HG02981 (cell line): ENCODE data around the gene RAD23A.
"Not testable (repeated sequence)": the region's sequence is repeated elsewhere in the genome, so short reads cannot be mapped to it uniquely, and the experiment has no call there.

Experiments used
- ATAC-seq: cut with Tn5 transposase; IDR thresholded peaks from one replicate; pipeline ENCODE4 v1.9.1; 2021; ENCODE audit warnings: mild to moderate bottlenecking, moderate library complexity; ENCODE audit not compliant: unreplicated experiment

Gene RAD23A

DNA sequence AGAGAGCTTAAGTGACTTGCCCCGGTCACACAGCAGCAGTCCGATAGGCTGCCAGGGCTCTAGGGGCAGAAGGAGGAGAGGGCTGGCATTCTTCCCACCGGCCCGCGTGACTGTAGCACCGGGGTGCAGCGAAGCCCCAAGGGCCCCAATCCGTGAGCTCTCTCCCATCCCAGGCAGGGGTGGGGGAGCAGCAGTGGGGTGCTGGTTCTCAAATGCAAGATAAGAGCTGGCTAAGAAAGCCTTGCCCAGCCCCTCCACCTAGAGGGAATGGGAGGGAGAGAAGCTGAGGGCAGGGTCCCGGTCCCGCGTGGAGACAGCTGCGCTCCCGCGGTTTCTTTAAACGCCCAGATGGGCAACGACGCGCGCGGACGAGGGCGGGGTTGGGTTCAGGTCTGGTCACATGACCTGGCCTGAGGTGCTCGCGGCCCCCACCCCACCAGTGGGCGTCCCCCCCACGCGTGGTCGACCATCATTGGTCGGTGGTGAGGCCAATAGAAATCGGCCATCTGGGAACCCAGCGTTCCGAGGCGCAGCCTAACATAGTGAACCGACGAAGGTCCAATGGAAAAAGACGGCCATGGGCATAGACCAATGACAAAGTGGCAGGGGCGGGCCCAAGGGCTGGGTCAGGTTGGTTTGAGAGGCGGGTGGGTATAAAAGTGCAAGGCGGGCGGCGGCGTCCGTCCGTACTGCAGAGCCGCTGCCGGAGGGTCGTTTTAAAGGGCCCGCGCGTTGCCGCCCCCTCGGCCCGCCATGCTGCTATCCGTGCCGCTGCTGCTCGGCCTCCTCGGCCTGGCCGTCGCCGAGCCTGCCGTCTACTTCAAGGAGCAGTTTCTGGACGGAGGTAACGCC lies 7.5 kb upstream of the RAD23A start, which contains the start of gene CALR:
Gene CALR (plus strand): TSS at position 683 of the 852 bp plus-strand sequence. CDS start 71 bp downstream, at position 754.
- ATAC-seq = peak; percentile 80

DNA sequence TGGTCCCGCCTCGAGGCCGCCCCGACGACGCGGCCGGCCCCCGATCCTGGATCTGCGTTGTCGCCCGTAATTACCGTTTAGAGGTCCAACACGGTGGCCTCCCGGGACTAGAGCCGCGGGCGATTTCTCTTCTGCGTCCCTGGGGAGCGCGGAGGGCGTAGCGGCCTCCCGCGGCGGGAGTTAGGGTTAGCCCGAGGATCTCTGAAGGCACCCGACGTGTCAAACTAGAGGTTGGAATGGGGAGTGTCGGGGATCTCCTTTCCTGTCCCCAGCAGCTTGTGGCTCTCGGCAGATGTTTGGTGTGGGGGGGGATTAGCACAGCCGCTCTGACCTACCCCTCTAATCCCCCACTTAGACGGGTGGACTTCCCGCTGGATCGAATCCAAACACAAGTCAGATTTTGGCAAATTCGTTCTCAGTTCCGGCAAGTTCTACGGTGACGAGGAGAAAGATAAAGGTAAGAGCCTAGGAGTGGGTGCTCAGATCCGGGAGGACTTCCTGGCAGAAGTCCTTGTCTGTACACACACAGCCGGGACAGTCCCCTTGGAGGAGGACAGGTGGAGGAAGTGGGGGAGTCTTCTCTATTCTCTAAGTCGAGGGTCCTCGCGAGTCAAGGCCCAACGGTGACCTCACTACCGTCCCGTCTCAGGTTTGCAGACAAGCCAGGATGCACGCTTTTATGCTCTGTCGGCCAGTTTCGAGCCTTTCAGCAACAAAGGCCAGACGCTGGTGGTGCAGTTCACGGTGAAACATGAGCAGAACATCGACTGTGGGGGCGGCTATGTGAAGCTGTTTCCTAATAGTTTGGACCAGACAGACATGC lies 6.7 kb upstream of the RAD23A start:
- ATAC-seq = peak; percentile 1

DNA sequence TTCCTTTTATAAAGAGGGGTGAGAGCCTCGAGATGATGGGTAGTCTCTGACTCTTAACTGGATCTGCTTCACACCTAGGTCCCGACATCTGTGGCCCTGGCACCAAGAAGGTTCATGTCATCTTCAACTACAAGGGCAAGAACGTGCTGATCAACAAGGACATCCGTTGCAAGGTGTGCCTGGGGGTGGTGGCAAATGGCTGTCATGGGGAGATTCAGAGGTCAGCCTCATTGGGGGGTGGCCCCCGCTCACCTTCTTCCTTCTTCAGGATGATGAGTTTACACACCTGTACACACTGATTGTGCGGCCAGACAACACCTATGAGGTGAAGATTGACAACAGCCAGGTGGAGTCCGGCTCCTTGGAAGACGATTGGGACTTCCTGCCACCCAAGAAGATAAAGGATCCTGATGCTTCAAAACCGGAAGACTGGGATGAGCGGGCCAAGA lies 5.7 kb upstream of the RAD23A start:
- no peak for ATAC-seq

DNA sequence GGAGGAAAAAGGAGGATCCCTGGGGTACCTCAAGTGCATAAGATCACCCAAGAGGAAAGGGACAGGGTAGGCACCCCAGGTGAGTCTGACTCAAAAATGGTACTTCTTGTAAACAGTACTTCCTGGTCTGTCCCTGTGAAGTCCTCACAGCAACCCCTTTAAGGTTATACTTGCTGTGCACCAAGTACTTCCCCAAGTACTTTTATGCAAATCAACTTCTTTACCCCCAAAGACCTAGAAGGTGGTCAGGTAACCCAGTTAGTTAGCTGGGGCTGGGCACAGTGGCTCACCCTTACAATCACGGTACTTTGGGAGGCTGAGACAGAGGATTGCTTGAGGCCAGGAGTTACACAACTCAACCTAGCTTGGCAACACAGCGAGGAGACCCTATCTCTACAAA lies 4.8 kb upstream of the RAD23A start:
- no peak for ATAC-seq

DNA sequence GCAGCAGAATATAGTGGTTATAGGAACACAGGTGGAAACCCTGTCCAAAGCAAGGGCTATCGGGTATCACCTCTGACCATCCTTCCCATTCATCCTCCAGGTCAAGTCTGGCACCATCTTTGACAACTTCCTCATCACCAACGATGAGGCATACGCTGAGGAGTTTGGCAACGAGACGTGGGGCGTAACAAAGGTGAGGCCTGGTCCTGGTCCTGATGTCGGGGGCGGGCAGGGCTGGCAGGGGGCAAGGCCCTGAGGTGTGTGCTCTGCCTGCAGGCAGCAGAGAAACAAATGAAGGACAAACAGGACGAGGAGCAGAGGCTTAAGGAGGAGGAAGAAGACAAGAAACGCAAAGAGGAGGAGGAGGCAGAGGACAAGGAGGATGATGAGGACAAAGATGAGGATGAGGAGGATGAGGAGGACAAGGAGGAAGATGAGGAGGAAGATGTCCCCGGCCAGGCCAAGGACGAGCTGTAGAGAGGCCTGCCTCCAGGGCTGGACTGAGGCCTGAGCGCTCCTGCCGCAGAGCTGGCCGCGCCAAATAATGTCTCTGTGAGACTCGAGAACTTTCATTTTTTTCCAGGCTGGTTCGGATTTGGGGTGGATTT lies 2.1 kb upstream of the RAD23A start:
- ATAC-seq = no peak

DNA sequence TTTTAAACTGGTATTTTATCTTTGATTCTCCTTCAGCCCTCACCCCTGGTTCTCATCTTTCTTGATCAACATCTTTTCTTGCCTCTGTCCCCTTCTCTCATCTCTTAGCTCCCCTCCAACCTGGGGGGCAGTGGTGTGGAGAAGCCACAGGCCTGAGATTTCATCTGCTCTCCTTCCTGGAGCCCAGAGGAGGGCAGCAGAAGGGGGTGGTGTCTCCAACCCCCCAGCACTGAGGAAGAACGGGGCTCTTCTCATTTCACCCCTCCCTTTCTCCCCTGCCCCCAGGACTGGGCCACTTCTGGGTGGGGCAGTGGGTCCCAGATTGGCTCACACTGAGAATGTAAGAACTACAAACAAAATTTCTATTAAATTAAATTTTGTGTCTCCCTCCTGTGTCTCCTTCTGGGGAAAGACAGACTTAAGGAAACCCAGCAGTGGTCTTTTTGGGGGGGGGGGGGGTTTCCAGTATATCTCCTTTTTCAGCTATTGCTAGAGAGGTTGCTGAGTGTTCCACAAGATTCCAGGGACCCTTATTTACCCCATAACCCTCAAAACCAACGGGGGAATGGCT lies 1.5 kb upstream of the RAD23A start:
- ATAC-seq = no peak

DNA sequence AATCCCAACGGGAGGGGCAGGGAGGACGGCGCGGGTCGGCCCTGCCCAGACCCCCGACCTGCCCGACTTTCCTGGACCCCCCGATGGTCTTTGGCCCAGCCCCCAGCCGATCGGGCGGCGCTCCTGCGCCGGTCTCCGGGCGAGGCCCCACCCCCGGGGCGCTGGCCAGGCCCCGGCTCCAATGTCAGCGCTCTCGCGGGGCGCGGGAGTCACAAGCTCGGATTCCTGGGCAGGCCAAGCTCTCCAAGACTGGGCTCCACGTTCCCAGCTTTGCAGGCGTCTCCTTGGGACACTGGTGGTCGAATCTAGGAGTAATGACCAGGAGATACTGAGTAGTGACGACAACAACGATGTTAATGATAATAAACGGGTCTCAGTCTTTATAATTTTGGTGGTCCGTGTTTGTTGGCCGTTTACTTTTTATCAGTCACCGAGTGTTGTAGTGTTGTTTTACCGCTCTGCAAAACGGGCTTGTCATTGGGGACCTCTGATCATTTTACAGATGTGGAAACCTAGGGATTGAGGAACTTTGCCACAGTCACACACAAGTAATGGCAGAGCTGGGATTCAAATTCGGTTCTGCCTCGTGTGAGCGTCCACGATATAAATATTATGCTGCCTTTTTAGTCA lies 545 bp downstream of the RAD23A start:
- ATAC-seq = peak; percentile 32

DNA sequence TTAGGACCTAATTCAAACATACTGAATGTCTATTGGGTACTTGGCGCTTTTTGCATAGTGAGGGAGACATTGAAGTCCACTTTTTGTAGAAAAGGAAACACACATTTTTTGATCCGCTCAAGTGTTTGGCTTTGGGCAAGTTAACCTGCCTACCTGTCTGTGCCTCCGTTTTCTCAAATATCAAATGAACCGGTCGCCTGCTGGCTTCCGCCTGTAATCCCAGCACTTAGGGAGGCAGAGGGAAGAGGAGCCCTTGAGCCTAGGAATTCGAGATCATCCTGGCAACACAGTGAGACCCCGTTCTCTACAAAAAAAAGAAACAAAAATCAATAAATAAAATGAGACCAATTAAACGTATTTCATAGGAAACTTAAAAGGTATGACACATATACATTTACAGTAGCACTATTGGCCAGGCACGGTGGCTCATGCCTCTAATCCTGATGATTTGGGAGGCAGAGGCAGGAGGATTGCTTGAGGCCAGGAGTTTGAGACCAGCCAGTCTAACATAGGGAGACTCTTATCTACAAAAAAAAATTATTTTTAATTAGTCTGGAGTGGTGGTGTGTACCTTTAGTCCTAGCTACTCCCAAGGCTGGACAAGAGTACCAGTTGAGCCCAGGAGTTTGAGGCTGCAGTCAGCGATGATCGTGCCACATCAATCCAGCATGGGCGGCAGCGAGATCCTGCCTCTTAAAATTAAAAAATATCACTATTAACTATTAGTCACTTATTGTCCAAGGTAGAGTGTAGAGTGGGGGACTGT lies 1.3 kb downstream of the RAD23A start:
- ATAC-seq = no peak

DNA sequence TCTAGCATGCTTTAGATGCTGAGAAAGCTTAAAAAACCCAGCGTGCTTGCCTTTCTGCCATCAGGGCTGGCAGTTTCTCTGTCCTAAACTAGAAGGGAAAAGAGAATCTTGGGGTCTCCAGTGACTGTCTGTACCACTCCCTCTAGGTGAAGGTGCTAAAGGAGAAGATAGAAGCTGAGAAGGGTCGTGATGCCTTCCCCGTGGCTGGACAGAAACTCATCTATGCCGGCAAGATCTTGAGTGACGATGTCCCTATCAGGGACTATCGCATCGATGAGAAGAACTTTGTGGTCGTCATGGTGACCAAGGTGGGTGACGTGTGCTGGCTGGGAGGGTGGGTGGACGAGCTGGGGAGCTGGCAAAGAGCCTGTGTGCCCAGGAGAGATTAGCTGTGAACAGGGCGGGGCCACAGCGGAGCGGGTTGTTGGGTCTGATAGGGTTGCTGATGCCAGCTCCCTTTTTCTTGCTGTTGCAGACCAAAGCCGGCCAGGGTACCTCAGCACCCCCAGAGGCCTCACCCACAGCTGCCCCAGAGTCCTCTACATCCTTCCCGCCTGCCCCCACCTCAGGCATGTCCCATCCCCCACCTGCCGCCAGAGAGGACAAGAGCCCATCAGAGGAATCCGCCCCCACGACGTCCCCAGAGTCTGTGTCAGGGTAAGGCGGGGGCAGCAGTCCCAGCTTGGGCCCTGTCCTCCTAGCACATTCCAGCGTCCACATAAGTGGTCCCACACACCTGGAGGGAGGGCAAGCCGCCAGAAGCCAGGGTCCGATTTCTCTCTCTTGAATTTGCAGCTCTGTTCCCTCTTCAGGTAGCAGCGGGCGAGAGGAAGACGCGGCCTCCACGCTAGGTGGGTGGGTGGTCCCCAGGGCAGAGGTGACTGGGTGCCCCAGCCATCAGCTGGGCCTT lies 2.3 kb downstream of the RAD23A start:
- ATAC-seq = no peak

DNA sequence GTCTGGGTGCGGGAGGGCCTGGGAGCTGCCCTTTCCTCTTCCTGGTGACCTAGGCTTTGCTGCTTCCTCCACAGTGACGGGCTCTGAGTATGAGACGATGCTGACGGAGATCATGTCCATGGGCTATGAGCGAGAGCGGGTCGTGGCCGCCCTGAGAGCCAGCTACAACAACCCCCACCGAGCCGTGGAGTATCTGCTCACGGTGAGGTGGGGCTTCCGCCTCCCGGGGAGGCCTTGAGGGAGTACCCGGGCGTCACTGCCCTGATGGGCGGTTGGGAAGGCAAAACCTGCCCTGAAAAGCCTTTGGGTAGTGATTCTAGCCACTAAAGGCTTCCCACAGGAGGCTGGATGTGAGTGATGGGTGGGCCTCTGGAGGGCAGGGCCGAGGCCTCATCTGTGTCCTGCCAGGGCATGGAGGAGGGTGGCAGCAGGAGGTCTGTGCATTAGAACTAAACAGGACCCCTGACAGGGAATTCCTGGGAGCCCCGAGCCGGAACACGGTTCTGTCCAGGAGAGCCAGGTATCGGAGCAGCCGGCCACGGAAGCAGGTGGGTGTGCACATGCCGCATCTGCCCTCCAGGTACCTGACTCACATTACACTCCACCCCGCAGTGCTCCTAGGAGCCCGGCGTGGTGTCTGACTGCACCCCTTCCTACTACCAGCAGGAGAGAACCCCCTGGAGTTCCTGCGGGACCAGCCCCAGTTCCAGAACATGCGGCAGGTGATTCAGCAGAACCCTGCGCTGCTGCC lies 3.1 kb downstream of the RAD23A start:
- ATAC-seq = no peak

DNA sequence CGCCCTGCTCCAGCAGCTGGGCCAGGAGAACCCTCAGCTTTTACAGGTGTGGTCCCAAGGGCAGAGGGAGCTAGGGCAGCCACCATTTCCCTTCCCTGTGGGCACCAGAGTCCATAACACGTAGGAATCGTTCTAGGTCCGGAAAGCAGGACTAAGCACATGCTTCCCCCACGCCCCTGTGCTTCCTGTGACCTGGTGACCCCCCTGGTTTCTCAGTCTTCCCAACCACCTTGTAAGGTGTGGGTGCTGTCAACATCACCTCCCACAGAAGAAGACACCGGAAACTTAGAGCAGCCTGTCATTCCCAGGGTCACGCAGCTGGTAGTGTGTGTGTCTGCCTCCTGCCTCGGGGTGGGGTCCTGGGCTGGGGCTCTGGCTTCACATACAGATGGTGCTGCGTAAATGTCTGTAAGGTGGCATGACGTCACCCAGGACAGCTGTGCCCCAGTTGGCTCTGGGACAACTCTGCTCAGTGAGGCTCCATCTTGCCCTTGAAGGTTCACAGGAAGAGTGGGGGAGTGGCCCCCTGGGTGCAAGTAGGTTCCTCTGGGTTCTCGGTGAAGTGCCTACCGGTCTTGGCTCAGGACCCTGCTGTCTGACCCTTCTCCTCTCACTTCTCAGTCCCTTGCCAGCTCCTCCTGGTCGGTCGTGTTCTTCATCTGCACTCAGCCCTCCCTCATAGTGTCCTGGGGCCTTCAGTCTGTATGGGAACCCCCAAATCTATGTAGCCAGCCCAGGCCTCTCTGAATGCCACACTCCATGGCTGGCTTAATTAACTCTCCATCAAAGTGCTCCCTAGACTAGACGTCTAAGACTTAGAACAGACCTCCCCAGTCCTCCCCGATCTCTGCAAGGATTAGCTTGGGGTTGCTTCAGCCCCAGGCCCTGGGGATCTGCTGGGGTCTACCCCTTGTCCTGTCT lies 4.0 kb downstream of the RAD23A start:
- ATAC-seq = no peak

DNA sequence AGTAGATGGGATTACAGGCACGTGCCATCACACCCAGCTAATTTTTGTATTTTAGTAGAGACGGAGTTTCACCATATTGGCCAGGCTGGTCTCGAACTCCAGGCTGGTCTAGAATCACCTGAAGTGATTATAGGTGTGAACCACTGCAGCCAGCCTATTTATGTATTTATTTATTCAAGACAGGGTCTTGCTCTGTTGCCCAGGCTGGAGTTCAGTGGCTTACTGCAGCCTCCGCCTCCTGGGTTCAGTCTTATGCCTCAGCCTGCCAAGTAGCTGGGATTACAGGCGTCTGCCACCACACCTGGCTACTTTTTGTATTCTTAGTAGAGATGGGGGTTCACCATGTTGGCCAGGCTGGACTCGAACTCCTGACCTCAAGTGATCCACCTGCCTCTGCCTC lies 6.4 kb downstream of the RAD23A start:
- ATAC-seq = not testable (repeated sequence)

DNA sequence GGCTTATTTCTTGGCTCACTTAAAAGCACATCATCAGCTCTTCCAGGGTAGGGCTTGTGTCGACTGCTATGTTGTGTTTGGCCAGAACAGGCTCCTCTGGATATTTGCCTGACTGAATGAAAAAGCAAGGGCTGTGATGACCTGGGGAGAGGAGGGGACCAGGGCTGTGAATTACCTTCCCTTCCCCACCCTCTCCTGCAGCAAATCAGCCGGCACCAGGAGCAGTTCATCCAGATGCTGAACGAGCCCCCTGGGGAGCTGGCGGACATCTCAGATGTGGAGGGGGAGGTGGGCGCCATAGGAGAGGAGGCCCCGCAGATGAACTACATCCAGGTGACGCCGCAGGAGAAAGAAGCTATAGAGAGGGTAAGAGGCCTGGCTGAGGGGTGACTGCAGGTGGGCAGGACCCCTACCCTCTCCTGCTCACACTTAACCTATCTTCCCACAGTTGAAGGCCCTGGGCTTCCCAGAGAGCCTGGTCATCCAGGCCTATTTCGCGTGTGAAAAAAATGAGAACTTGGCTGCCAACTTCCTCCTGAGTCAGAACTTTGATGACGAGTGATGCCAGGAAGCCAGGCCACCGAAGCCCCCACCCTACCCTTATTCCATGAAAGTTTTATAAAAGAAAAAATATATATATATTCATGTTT lies 7.0 kb downstream of the RAD23A start:
- ATAC-seq = no peak

DNA sequence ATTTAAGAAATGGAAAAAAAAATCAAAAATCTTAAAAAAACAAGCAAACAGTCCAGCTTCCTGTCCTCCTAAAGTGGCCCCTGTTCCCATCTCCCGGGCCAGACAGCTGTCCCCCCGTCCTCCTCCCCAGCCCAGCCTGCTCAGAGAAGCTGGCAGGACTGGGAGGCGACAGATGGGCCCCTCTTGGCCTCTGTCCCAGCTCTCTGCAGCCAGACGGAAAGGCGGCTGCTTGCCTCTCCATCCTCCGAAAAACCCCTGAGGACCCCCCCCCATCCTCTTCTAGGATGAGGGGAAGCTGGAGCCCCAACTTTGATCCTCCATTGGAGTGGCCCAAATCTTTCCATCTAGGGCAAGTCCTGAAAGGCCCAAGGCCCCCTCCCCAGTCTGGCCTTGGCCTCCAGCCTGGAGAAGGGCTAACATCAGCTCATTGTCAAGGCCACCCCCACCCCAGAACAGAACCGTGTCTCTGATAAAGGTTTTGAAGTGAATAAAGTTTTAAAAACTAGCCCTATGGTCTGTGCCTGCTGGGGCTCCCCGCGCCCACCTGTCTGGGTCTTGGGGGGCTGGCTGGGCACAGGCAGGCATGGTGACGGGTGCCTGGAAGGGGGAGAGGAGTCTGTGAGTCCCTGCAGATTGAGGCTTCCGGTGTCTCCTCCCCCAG lies 7.6 kb downstream of the RAD23A start:
- ATAC-seq = no peak

DNA sequence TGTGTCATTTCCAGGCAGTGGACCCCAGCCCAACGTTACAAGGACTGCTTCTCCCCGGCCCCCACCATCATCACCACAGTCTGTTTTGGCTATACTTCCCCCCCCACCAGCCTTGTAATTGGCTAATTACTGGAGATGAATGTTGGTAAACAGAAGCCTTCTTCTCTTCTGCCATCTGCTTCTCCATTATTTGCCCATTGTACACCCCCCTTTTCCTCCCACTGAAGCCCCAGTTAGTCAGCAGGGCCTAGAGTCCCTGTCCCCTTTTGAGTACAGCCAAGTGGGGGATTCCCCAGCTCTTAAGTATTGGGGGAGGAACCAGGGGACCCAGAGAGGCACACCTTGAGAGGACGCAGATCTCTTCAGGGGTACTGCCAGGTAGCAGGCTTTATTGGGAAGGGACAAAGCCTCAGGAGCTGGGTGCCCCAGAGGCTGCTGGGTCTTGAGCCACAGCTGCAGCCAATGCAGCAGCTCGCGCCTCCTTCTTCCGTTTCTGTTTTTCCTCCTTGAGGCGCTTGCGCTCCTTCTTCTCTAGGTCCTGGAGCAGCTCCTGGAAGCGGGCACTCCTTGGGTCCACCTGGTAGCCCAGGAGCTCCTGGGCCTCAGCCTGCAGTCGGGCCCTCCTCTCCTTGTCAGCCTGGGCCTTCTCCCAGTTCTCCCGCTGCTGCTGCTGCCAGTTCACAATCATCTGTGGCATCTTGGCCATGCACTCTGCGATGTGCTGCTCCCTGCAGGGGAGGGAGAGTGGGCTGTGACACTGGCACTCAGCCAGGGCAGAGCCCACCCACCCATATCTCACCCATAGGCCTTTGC lies 8.3 kb downstream of the RAD23A start:
- ATAC-seq = no peak
